Ishikawa (cell line): ENCODE measurements around the gene MNX1.

Source experiments
- CEBPB ChIP-seq: IDR thresholded peaks from 2 replicates; pipeline ENCODE4 v1.6.1; 2012
- CREB1 ChIP-seq: IDR thresholded peaks from 2 replicates; pipeline ENCODE4 v1.6.1; 2012; ENCODE audit warnings: low read depth
- EGR1 ChIP-seq: IDR thresholded peaks from 2 replicates; pipeline ENCODE4 v1.6.1; 2012
- EP300 ChIP-seq: IDR thresholded peaks from 2 replicates; pipeline ENCODE4 v1.6.1; 2012; ENCODE audit warnings: borderline replicate concordance
- FOXM1 ChIP-seq: IDR thresholded peaks from 2 replicates; pipeline ENCODE4 v1.6.1; 2012; ENCODE audit warnings: low read depth, borderline replicate concordance
- NFIC ChIP-seq: IDR thresholded peaks from 2 replicates; pipeline ENCODE4 v1.6.1; 2012
- RAD21 ChIP-seq: IDR thresholded peaks from 2 replicates; pipeline ENCODE4 v1.6.1; 2012; ENCODE audit warnings: low read depth
- TAF1 ChIP-seq: IDR thresholded peaks from 2 replicates; pipeline ENCODE4 v1.6.1; 2012; ENCODE audit warnings: low read depth, mild to moderate bottlenecking
- TCF12 ChIP-seq: IDR thresholded peaks from 2 replicates; pipeline ENCODE4 v1.6.1; 2012; ENCODE audit warnings: low read depth
- TEAD4 ChIP-seq: IDR thresholded peaks from 2 replicates; pipeline ENCODE4 v1.6.1; 2012
- YY1 ChIP-seq: IDR thresholded peaks from 2 replicates; pipeline ENCODE4 v1.6.1; 2012; ENCODE audit warnings: low read depth
- ZBTB7A ChIP-seq: IDR thresholded peaks from 2 replicates; pipeline ENCODE4 v1.6.1; 2012; ENCODE audit warnings: low read depth
- TF ChIP-seq, protein P1 (sequence below): IDR thresholded peaks from 2 replicates; pipeline ENCODE4 v1.6.1; 2012
- TF ChIP-seq, protein P2 (sequence below): IDR thresholded peaks from 2 replicates; pipeline ENCODE4 v1.6.1; 2012
- TF ChIP-seq, protein P3 (sequence below): IDR thresholded peaks from 2 replicates; pipeline ENCODE4 v1.6.1; 2012; ENCODE audit warnings: low read depth, mild to moderate bottlenecking

The MNX1 gene

DNA sequence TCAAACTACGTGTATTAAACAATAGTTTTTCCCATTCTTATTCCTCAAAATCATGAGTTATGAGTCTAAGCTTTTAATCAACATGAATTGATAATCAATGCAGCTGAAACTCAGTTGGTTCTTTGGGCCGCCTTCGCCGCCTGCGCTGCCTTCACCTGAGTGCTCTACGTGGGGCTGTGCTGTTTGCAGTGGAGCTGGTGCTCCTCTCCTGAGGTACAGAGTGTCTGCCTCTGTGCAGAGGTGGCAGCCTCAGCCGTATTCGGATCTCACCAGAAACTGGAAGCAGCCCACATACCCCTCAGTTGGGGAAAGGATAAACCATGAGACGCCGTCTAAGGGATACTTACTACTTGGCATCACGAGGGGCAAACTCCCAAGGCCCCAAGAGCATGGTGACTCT lies 45.5 kb downstream of the MNX1 start:
- TF ChIP-seq YY1 (no peak), EGR1 (no peak), TAF1 (no peak), TEAD4 (no peak), ZBTB7A (no peak), CREB1 (no peak)
- TF ChIP-seq, protein P1, sequence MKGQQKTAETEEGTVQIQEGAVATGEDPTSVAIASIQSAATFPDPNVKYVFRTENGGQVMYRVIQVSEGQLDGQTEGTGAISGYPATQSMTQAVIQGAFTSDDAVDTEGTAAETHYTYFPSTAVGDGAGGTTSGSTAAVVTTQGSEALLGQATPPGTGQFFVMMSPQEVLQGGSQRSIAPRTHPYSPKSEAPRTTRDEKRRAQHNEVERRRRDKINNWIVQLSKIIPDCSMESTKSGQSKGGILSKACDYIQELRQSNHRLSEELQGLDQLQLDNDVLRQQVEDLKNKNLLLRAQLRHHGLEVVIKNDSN = no peak
- TF ChIP-seq, protein P2, sequence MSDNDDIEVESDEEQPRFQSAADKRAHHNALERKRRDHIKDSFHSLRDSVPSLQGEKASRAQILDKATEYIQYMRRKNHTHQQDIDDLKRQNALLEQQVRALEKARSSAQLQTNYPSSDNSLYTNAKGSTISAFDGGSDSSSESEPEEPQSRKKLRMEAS = no peak

DNA sequence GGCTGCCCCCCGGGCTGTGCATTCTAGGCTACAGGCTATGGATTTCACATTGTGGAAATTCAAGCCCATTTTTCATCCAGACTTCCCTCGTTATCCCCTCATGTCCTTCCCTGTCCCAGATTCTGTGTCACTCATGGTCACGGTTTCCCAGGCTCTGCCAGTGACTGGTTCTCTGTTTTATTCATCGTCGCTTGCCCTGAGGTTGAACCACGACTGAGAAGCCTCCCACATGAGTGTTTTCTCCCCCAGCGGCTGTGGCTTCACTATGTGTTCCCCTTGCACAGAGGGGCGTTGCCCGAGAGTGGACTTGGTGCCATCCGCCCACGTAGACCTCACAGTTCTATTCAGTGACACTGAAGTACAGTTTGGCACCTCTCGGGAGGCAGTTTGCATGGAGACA lies 47.0 kb downstream of the MNX1 start:
- no peak for TF ChIP-seq RAD21
- no peak for TF ChIP-seq TAF1
- no peak for TF ChIP-seq TEAD4
- TF ChIP-seq, protein P3, sequence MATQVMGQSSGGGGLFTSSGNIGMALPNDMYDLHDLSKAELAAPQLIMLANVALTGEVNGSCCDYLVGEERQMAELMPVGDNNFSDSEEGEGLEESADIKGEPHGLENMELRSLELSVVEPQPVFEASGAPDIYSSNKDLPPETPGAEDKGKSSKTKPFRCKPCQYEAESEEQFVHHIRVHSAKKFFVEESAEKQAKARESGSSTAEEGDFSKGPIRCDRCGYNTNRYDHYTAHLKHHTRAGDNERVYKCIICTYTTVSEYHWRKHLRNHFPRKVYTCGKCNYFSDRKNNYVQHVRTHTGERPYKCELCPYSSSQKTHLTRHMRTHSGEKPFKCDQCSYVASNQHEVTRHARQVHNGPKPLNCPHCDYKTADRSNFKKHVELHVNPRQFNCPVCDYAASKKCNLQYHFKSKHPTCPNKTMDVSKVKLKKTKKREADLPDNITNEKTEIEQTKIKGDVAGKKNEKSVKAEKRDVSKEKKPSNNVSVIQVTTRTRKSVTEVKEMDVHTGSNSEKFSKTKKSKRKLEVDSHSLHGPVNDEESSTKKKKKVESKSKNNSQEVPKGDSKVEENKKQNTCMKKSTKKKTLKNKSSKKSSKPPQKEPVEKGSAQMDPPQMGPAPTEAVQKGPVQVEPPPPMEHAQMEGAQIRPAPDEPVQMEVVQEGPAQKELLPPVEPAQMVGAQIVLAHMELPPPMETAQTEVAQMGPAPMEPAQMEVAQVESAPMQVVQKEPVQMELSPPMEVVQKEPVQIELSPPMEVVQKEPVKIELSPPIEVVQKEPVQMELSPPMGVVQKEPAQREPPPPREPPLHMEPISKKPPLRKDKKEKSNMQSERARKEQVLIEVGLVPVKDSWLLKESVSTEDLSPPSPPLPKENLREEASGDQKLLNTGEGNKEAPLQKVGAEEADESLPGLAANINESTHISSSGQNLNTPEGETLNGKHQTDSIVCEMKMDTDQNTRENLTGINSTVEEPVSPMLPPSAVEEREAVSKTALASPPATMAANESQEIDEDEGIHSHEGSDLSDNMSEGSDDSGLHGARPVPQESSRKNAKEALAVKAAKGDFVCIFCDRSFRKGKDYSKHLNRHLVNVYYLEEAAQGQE = no peak
- TF ChIP-seq YY1 = no peak
- no peak for TF ChIP-seq NFIC
- TF ChIP-seq CEBPB = no peak
- TF ChIP-seq TCF12 = no peak

DNA sequence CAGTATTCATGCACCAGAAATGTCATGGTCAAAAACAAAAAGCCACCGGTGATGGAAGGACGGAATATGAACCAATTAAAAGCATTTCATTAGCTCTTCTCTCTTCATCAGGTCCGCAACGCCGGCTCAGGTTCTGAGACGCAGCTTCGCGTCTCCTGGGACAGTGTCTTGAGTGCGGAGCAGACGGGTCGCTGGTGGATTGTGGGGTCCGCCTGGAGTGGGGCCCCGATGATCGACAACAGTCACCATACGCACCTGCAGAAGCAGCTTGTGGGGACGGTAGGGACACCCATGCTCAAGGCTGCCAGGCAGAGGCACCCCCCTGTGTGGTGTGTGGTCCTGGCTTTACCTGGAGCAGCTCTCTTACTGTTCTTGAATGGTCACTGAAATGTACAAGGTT lies 47.6 kb downstream of the MNX1 start:
- no peak for TF ChIP-seq EGR1
- no peak for TF ChIP-seq NFIC
- TF ChIP-seq RAD21 = no peak
- no peak for TF ChIP-seq YY1
- TF ChIP-seq TEAD4 = no peak
- TF ChIP-seq TCF12 = no peak
- TF ChIP-seq, protein P2 = no peak
- TF ChIP-seq TAF1 = no peak
- TF ChIP-seq CEBPB = no peak
- TF ChIP-seq ZBTB7A = no peak
- TF ChIP-seq EP300 = no peak
- TF ChIP-seq, protein P1 = no peak
- TF ChIP-seq CREB1 = no peak

DNA sequence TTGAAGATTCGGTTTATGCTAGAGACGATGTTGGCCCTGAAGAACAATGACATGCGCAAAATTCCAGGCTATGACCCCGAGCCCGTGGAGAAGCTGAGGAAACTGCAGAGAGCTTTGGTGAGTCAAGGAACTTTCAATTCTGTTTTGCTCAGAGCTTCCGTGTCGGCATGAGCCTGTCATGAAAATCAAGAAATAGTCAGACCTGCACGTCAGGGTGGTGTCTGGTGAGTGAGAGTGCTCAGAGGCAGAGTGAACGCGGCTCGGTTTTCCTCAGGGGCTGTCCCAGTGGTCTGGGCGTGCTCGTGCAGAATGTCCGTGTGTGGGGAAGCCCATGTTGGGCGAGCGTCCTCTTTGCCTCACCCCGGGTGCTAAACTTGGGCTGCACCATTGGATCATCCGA lies 48.3 kb downstream of the MNX1 start:
- TF ChIP-seq, protein P1 = no peak
- TF ChIP-seq NFIC (no peak), RAD21 (no peak), YY1 (no peak), TAF1 (no peak), ZBTB7A (no peak), EP300 (no peak)
- TF ChIP-seq, protein P2 = no peak

DNA sequence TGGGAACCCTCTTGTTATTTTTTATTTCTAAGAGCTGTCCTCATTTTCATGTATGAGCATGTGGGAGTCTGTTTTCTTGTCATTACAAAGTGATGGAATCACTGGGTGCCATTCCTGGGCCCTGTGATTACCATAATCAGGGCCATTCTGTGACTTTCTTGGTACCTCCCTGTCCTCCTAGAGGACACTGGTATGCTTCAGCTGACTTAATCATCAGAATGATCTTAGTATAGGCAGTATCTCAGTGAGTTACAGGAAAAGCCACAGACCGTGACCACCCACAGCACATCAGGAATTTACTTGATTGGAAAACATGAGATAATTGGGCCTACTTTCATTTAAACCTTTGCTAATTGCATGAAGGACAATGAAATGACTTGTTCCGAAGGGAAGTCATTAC lies 53.7 kb downstream of the MNX1 start:
- TF ChIP-seq TEAD4 = no peak
- TF ChIP-seq, protein P1 = no peak
- no peak for TF ChIP-seq ZBTB7A
- TF ChIP-seq CREB1 = no peak
- TF ChIP-seq CEBPB = no peak
- TF ChIP-seq YY1 = no peak
- no peak for TF ChIP-seq RAD21
- TF ChIP-seq, protein P3 = no peak
- no peak for TF ChIP-seq TAF1
- TF ChIP-seq, protein P2 = no peak
- no peak for TF ChIP-seq NFIC
- TF ChIP-seq TCF12 = no peak
- no peak for TF ChIP-seq EGR1
- no peak for TF ChIP-seq FOXM1
- no peak for TF ChIP-seq EP300
